Astrocyte (in vitro differentiated cells and primary cell): Measurements from ENCODE around the gene CDH22. TPM values are rescaled to one million over a fixed set of nuclear protein-coding genes. Genes with fewer than 3 reads are reported as not detected.

Experiments used
- DNase-seq: peaks from one replicate; pipeline ENCODE4 v3.0.0-alpha.2; 2010; ENCODE audit warnings: low read depth
- FAIRE-seq: peaks from 2 replicates; lab custom pipeline; 2011; peaks lifted over from hg19 to GRCh38; lab: Jason Lieb, UNC
- H2AFZ ChIP-seq: 2 replicates; pipeline ENCODE4 v1.6.0; 2012; ENCODE audit warnings: low read depth, low read length, inconsistent platforms
- H3K27ac ChIP-seq: 2 replicates; pipeline ENCODE4 v1.5.1; 2011; ENCODE audit warnings: low read depth, low read length, inconsistent platforms
- H3K27me3 ChIP-seq: 2 replicates; pipeline ENCODE4 v1.6.0; 2011; ENCODE audit warnings: low read length, inconsistent platforms; ENCODE audit not compliant: insufficient read depth
- H3K36me3 ChIP-seq: 2 replicates; pipeline ENCODE4 v1.5.1; 2011; ENCODE audit warnings: low read length, inconsistent platforms; ENCODE audit not compliant: insufficient read depth
- H3K4me1 ChIP-seq: 2 replicates; pipeline ENCODE4 v1.5.1; 2011; ENCODE audit warnings: low read length, inconsistent platforms; ENCODE audit not compliant: insufficient read depth
- H3K4me2 ChIP-seq: 2 replicates; pipeline ENCODE4 v1.6.0; 2012; ENCODE audit warnings: low read length, inconsistent platforms
- H3K4me3 ChIP-seq: 2 replicates; pipeline ENCODE4 v1.5.1; 2011; ENCODE audit warnings: low read depth, mild to moderate bottlenecking, low read length, inconsistent platforms; ENCODE audit not compliant: insufficient read depth
- H3K79me2 ChIP-seq: 2 replicates; pipeline ENCODE4 v1.6.0; 2012; ENCODE audit warnings: mild to moderate bottlenecking, low read length, inconsistent platforms; ENCODE audit not compliant: insufficient read depth
- H3K9ac ChIP-seq: 2 replicates; pipeline ENCODE4 v1.6.0; 2012; ENCODE audit warnings: mild to moderate bottlenecking, low read length, inconsistent platforms
- H3K9me3 ChIP-seq: 2 replicates; pipeline ENCODE4 v1.5.1; 2012; ENCODE audit warnings: low read depth, mild to moderate bottlenecking, low read length, inconsistent platforms; ENCODE audit not compliant: insufficient read depth
- H4K20me1 ChIP-seq: 2 replicates; pipeline ENCODE4 v1.6.0; 2012; ENCODE audit warnings: low read length, inconsistent platforms; ENCODE audit not compliant: insufficient read depth
- H3K27ac Mint-ChIP-seq: one replicate; pipeline ENCODE4 v1.8.0; 2021; ENCODE audit warnings: mild to moderate bottlenecking, mixed read lengths; ENCODE audit not compliant: unreplicated experiment
- H3K27me3 Mint-ChIP-seq: one replicate; pipeline ENCODE4 v1.8.0; 2021; ENCODE audit warnings: low read depth, mixed read lengths; ENCODE audit not compliant: unreplicated experiment
- H3K36me3 Mint-ChIP-seq: one replicate; pipeline ENCODE4 v1.8.0; 2021; ENCODE audit warnings: low read depth, mixed read lengths; ENCODE audit not compliant: unreplicated experiment
- H3K4me1 Mint-ChIP-seq: one replicate; pipeline ENCODE4 v1.8.0; 2021; ENCODE audit warnings: low read depth, mixed read lengths; ENCODE audit not compliant: unreplicated experiment
- H3K4me3 Mint-ChIP-seq: one replicate; pipeline ENCODE4 v1.8.0; 2021; ENCODE audit warnings: mild to moderate bottlenecking, moderate library complexity, mixed read lengths; ENCODE audit not compliant: unreplicated experiment
- H3K9me3 Mint-ChIP-seq: one replicate; pipeline ENCODE4 v1.8.0; 2021; ENCODE audit warnings: mild to moderate bottlenecking, mixed read lengths; ENCODE audit not compliant: unreplicated experiment
- EZH2 ChIP-seq: IDR thresholded peaks from 2 replicates; pipeline ENCODE4 v1.6.1; 2012; ENCODE audit warnings: mild to moderate bottlenecking, low read length, inconsistent platforms; ENCODE audit not compliant: insufficient read depth
- total RNA-seq: library from RNA; stranded (reverse); gene quantifications from 2 replicates; pipeline ENCODE4 v1.2.1, GENCODE V29; 2021
- TF ChIP-seq, protein P1 (sequence below): IDR thresholded peaks from 2 replicates; pipeline ENCODE4 v1.5.1; 2011; ENCODE audit warnings: low read depth, mild to moderate bottlenecking, inconsistent platforms, low read length, moderate library complexity; ENCODE audit not compliant: insufficient read depth

Gene CDH22
- total RNA-seq, 1 donor from 2014 or later: not detected

GRCh38 chr20:46148313-46149208 is 159.7 kb downstream of the CDH22 start:
- Mint-ChIP-seq H3K27me3 (peaks cover 39% of the 10 kb centered on the region), H3K36me3 (no peaks in the 10 kb centered on the region), H3K4me3 (no peak overlapping the region), H3K4me1 (no peaks in the 10 kb centered on the region), H3K27ac (no peak overlapping the region), H3K9me3 (peaks cover 3% of the 10 kb centered on the region)
- Histone ChIP-seq H3K27ac (no peak overlapping the region), H3K4me2 (no peak overlapping the region), H3K4me3 (no peak overlapping the region), H3K4me1 (no peaks in the 10 kb centered on the region), H3K9me3 (no peaks in the 10 kb centered on the region), H3K36me3 (no peaks in the 10 kb centered on the region), H3K79me2 (no peaks in the 10 kb centered on the region), H2AFZ (no peak overlapping the region), H3K9ac (no peak overlapping the region), H3K27me3 (peaks cover 6% of the 10 kb centered on the region), H4K20me1 (no peaks in the 10 kb centered on the region)
- no peak for DNase-seq
- no peak for FAIRE-seq
- TF ChIP-seq, protein P1, sequence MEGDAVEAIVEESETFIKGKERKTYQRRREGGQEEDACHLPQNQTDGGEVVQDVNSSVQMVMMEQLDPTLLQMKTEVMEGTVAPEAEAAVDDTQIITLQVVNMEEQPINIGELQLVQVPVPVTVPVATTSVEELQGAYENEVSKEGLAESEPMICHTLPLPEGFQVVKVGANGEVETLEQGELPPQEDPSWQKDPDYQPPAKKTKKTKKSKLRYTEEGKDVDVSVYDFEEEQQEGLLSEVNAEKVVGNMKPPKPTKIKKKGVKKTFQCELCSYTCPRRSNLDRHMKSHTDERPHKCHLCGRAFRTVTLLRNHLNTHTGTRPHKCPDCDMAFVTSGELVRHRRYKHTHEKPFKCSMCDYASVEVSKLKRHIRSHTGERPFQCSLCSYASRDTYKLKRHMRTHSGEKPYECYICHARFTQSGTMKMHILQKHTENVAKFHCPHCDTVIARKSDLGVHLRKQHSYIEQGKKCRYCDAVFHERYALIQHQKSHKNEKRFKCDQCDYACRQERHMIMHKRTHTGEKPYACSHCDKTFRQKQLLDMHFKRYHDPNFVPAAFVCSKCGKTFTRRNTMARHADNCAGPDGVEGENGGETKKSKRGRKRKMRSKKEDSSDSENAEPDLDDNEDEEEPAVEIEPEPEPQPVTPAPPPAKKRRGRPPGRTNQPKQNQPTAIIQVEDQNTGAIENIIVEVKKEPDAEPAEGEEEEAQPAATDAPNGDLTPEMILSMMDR: no peak
- no peak for TF ChIP-seq EZH2

GRCh38 chr20:46145713-46146112 is 162.6 kb downstream of the CDH22 start:
- no peaks in the 10 kb centered on the region for H4K20me1 ChIP-seq
- DNase-seq (no peak), FAIRE-seq (no peak)
- no peak overlapping the region for H2AFZ ChIP-seq
- no peak overlapping the region for H3K4me3 Mint-ChIP-seq
- no peaks in the 10 kb centered on the region for H3K4me1 ChIP-seq
- peaks cover 24% of the 10 kb centered on the region for H3K27me3 ChIP-seq
- H3K9me3 ChIP-seq: no peaks in the 10 kb centered on the region
- H3K27ac Mint-ChIP-seq: no peak overlapping the region
- no peak for TF ChIP-seq EZH2
- TF ChIP-seq, protein P1: no peak
- H3K27ac ChIP-seq: no peak overlapping the region
- H3K36me3 Mint-ChIP-seq: no peaks in the 10 kb centered on the region
- peaks cover 63% of the 10 kb centered on the region for H3K27me3 Mint-ChIP-seq
- no peaks in the 10 kb centered on the region for H3K36me3 ChIP-seq
- H3K9me3 Mint-ChIP-seq: peaks cover 6% of the 10 kb centered on the region
- H3K4me2 ChIP-seq: no peak overlapping the region
- no peak overlapping the region for H3K9ac ChIP-seq
- H3K4me1 Mint-ChIP-seq: no peaks in the 10 kb centered on the region
- no peaks in the 10 kb centered on the region for H3K79me2 ChIP-seq
- no peak overlapping the region for H3K4me3 ChIP-seq

DNA sequence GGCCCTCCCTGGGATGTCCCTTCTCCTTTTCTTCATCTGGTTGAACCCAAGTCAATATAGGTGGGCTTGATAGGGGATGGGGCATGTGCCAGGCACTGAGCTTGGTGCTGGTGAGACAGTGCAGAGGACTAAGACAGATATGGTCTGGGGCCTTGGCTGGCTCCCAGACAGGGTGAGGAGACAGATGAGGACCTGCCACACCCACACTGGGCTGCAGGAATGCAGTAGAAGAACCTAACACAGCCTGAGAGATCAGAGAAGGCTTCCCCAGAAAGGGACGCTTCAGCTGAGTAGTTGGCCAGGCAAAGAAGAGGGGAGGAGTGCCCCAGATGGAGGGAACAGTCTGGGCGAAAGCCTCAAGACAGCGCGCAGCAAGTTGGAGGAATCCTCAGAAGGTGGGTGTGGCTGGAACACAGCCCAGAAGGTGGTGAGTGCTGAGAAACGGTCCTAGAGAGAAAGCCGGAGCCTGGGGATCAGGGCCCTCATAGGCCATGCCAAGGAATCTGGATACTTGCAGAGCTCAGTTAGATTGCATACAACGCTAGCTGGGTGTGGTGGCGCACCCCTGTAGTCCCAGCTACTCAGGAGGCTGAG is 163.8 kb downstream of the CDH22 start:
- Histone ChIP-seq H2AFZ (no peak overlapping the region), H3K9me3 (no peaks in the 10 kb centered on the region), H4K20me1 (no peaks in the 10 kb centered on the region), H3K27me3 (peaks cover 31% of the 10 kb centered on the region), H3K9ac (no peak overlapping the region), H3K79me2 (no peaks in the 10 kb centered on the region), H3K27ac (no peak overlapping the region), H3K4me2 (no peak overlapping the region), H3K36me3 (no peaks in the 10 kb centered on the region), H3K4me1 (no peaks in the 10 kb centered on the region), H3K4me3 (no peak overlapping the region)
- DNase-seq: no peak
- Mint-ChIP-seq H3K4me3 (no peak overlapping the region), H3K4me1 (peaks cover 2% of the 10 kb centered on the region), H3K27ac (no peak overlapping the region), H3K9me3 (peaks cover 6% of the 10 kb centered on the region), H3K36me3 (no peaks in the 10 kb centered on the region), H3K27me3 (peaks cover 65% of the 10 kb centered on the region)
- TF ChIP-seq, protein P1: no peak
- TF ChIP-seq EZH2: no peak
- FAIRE-seq: no peak
